HG03103 (cell line): ENCODE measurements around the gene SRSF2.
"Not testable (repeated sequence)": the region's sequence is repeated elsewhere in the genome, so short reads cannot be mapped to it uniquely, and the experiment has no call there.

ENCODE experiments used
- ATAC-seq: cut with Tn5 transposase; IDR thresholded peaks from one replicate; pipeline ENCODE4 v1.9.1; 2021; ENCODE audit warnings: low read depth; ENCODE audit not compliant: unreplicated experiment

SRSF2 gene

DNA sequence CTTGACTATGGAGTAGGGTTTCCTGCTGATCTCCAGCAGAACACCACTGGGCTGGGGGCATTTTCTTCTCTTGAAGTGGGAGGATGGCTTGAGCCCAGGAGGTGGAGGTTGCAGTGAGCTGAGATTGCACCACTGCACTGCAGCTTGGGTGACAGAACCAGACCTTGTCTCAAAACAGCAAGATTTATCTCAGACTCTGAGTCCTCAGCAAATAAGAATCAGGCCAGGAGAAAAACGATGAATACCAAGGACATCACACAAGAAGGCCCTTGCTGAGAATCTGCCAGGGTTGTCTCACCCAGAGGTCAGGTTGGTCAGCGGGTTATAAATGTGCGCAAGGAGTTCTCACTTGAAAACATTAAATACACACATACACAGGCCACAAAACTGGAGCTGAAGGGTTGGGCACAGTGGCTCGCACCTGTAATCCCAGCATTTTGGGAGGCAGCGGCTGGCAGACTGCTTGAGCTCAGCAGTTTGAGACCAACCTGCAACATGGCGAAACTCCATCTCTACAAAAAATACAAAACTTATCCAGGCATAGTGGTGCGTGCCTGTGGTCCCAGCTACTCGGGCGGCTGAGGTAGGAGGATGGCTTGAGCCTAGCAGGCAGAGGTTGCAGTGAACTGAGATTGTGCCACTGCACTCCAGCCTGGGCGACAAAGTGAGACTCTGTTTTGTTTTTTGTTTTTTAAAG lies 34.0 kb downstream of the SRSF2 start:
- no peak for ATAC-seq

DNA sequence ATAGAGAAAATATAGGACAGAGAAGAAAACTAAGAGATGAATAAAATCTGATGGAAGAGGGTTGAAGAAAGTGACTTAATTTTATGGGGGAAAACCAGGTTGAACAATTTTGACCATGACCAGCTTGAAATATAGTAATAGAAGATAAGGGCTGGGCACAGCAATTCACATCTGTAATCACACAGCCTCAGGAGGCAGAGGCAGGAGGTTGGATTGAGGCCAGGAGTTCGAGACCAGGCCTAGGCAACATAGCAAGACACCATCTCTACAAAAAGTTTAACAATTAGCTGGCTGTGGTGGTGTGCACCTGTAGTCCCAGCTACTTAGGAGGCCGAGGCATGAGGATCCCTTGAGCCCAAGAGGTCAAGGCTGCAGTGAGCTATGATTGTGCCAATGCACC lies 35.1 kb downstream of the SRSF2 start:
- no peak for ATAC-seq

DNA sequence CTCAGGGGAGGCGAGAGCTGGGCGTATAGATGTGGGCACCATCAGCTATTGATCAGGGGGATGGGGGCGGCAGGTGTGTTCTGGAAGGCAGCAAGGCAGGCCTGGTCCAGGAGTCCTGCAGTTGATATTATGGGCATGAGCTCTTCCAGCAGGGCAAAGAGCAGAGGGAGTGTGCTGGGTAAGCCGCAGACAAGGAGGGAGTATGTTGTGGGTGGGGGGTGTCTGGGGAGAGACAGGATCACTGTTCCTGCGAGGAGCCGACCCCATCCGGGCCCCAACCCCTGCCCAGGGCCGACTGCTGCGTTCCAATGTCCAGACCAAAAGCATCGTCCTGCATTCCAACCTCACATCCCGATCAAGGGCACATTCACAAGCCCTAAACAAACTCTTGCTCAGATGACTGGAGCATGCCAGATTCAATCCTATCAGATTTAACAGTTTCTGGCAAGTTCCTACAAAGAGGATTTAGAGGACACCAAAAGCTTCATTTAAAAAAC lies 35.6 kb downstream of the SRSF2 start:
- ATAC-seq, result no peak

DNA sequence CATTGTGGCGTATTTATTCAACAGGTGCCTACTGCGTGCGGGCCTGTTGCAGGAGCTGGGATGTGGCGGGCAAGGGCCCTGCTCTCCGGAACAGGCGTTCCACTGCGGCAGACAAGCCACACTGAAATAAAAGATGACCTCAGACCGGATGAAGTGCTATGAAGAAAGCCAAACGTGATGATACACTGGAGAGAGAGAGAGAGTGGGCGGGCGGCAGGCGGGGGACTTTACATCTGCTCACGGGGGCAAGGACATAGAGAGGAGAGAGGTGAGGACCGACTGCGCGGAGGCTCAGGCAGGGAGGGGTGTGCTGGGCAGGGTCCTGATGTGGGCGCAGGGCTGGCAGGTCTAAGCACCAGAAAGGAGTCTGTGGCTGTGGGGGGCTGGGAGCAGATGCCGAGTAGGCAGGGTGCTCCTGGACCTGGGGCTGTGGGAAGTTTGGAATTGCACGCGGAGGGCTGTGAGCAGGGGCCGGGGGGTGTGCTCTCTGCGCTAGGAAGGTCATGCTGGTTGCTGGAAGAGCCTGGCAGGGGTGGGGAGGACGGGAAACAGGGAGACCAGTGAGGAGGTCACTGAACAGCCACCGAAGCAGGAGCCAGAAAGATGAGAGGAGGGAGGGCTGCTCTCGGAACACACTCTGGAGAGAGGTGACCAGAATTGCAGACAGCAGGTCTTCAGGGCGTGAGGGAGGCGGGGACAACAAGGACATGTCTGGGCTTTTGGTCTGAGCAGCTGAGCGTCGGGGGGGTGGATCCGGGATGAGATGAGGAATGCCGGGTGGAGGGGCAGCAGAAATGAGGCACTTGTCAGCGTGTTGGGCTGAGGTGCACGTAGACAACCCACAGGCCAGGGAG lies 36.3 kb downstream of the SRSF2 start:
- no peak for ATAC-seq

DNA sequence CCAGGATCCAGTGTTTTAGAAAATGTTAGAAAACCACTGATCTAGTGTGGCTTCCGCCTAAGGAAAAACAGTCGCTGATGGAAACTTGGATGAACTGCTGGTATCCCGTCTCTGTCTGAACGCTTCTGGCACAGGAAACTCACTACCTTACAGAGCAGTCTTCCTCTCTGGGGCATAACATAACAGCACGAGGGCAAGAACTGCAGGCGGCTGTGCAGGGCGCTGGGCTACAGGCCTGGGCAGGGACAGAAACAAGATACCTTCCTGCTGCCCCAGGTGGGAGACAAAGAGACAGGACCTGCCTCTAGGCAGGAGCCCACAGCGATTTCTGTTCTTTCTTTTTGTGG lies 36.9 kb downstream of the SRSF2 start:
- ATAC-seq, result no peak

DNA sequence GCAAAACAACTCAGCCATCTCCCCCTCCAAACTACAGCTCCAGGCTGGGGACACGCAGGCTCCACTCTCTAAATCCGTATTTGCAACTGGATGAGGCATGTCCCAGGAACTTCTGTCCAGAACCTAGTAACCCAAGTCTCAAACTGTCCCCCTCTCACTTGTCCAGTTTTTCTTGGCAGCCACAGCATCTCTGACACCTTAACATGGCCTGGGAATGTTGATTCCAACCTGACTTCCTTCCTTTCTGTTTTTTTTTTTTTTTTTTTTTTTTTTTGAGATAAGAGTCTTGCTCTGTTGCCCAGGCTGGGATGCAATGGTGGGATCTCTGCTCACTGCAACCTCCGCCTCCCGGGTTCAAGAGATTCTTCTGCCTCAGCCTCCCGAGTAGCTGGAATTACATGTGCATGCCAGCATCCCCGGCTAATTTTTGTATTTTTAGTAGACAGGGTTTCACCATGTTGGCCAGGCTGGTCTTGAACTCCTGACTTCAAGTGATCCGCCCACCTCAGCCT lies 38.6 kb downstream of the SRSF2 start:
- not testable (repeated sequence) for ATAC-seq

DNA sequence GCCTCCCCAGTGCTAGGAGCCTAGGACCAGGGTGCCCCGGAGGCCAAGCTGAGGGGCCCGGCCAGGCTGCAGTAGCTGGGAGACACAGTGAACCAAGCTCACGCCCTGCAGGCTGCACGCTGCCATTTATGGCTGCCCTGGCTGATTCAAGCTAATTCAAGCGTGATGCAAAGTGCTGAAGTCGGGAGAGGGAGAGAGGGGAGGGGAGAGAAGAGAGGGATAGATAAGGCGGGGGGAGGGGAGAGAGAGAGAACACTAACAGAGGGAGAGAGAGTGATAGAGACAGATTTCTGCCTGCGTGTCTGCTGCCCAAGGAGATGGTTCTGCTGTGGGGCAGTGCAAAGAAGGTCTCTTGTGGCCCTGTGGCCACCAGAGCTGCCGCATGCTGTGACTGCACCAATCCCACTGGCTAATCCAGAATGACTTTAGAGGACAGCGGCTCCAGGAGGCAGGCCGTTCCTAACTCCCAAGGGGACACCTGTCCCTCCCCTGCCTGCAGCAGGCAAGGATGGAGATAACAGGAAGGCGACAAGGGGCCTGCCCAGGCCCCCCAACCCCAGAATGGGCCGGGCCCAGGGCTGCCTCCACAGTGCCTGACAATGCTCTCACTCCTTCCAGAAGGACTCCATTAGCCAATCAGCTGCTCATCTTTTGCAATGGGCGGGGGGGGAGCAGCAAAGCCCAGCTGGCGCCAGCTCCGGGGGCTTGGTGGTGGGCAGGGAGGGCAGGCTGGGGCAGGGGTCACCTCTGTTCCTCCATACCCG lies 39.2 kb downstream of the SRSF2 start:
- ATAC-seq, result no peak

DNA sequence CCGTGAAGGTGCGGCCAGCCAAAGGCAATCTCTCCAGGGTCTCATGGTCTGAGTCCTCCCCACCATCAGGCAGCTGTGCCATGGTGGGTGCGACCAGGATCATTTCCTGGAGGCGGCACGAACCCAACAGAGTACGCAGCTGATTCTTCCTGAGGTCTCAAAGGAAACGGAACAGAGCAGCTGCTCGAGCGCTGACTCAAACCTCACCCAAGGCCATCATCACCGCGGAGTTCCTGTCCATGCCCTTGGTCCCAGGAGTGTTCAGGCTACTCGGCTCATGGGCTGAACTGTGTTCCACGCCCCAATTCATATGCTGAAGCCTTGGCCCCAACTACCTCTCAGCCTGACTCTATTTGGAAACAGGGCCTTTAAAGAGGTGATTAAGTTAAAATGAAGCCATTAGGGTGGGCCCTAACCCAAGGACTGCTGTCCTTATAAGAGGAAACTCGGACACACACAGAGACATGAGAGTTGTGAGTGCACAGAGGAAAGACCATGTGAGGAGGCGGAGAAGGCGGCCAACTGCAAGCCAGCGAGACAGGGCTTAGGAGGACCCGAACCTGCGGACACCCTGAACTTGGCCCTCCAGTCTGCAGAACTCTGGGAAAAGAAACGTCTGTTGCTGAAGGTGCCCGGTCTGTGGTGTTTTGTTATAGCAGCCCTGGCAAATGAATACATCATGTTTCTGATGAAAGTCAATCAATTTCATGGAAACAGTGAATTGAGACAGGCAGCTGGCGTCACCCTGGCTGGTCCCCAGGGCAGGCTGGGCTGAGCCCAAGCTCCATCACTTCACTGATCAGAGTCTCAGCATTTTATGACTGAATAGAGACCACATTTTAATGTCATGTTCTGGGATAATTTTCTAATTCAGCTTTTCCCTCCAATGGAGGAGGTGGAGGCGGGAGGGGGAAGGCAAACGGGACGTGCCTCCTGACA lies 40.1 kb downstream of the SRSF2 start:
- no peak for ATAC-seq

DNA sequence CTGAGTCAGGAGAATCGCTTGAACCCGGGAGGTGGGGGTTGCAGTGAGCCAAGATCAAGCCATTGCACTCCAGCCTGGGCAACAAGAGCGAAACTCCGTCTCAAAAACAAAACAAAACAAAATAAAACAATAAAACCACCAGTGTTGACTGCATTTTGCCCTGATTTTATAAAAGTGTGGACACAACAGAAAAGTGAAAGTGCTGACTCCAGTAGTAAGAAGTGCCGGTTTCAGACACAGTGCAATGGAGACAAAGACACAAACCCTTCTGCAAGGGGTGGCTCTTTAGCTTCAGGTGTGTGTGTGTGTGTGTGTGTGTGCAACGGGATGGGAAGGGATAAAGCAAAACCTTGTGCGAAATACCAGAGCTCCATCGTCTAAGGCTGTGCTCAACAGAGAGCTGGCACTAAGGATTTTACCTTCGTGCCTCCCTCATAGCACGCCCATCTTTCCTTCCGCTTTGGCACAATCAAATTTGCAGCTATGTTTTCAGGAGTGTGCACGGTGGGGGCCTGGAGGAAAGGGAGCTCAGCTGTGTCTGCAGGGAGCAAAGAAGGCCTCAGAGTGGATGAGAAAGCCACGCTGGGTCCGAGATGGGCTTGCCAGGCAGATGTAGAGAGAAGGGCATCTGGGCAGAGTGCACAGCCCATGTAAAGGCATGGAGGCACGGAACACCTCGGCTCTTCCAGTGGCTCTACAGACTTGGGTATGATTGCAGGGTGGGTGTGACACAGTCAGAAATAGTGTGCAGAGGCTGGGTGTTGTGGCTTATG lies 41.9 kb downstream of the SRSF2 start:
- ATAC-seq, result no peak

DNA sequence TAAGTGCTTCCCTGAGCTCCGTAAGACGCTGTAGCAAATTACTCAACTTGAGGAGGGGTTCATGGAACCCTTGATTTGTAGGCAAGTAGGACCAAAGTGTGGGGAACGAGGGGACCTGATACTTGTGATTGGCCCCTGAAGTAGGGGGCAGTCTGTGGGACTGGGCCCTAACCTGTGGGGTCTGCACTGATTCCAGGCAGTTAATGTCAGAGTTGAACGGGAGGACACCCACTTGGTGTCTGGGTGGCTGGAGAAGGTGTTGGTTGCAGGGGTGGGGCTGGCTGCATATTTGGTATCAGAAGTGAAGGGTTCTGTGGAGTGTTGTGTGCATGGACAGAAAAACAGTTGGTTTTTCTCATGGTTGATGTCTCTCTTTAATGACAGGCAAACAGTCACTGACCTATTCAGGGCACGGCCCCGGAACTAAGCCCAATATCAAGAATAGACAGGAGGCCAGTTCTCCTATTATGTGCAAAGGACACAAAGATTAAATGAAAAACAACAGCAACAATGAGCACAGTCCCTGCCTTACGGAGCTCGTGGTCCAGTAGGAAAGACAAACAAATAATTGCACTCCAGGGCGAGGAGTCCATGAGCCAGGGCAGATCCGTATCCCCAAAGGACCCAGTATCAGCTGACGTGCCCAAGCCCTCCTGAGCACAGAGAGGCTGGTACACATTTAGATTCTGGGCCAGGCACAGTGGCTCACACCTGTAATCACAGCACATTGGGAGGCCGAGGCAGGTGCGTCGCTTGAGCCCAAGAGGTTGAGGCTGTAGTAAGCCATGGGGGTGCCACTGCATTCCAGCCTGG lies 45.5 kb downstream of the SRSF2 start:
- ATAC-seq, result no peak

DNA sequence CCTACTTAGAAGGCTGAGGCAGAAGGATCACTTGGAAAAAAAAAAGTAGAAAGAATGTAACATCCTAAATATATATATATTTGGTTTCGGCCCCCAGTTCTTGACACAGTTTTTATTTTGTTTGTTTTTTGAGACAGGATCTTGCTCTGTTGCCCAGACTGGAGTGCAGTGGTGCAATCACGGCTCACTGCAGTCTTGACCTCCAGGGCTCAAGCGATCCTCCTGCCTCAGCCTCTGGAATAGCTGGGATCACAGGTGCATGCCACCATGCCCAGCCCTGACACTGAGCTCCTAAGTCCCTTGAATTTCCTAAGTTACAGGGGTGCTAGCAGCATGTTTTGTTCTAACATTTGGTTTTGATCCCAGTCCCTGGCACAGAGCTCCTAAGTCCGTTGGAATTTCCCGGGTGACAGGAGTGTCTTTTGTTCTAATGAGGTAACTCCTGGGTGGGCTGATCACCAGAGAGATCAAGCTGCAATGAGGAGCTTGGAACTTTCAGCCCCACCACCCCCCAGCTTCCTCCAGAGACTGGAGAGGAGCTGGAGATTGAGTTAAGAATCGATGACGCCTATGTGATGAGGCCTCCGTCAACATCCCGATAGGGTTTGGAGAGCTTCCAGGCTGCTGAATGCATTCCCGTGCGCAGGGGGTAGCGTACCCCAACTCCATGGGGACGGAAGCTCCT lies 46.4 kb downstream of the SRSF2 start:
- ATAC-seq, result no peak

DNA sequence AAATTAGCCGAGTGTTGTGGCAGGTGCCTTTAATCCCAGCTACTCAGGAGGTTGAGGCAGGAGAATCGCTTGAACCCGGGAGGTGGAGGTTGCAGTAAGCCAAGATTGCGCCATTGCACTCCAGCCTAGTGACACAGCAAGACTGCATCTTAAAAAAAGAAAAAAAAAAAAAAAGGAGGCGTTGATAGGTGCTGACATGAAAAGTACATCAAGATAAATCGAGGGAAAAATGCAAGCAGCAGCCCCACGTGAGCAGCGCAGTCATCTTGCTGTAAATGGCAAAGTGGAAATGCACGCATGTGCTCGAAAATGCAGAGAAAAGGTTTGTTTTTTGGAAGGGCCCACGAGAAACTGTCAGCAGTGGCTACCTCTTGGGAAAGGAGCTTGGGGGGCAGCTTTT lies 47.3 kb downstream of the SRSF2 start:
- no peak for ATAC-seq

DNA sequence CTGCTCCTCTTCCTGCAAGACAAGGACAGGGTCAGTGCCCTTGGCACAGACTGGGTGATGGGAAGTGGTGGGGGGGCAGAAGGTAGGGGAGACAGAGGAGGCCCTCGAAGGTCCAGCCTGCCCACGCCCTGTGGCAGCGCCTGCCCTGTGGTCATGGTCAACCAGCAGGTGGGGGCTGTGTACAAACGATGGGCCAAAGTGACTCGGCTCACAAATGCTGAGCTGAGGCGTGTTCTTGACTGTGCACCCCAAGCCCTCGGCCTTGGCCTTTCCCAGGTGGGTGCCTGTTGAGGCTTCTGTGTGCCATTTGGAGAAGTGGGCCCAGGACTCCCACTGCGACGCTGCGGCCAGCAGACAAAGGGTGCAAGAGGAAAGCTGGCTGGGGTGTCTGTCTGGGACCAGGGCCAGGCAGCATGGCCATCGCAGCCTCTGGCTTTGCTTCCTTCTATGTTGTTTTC lies 48.9 kb downstream of the SRSF2 start:
- no peak for ATAC-seq

DNA sequence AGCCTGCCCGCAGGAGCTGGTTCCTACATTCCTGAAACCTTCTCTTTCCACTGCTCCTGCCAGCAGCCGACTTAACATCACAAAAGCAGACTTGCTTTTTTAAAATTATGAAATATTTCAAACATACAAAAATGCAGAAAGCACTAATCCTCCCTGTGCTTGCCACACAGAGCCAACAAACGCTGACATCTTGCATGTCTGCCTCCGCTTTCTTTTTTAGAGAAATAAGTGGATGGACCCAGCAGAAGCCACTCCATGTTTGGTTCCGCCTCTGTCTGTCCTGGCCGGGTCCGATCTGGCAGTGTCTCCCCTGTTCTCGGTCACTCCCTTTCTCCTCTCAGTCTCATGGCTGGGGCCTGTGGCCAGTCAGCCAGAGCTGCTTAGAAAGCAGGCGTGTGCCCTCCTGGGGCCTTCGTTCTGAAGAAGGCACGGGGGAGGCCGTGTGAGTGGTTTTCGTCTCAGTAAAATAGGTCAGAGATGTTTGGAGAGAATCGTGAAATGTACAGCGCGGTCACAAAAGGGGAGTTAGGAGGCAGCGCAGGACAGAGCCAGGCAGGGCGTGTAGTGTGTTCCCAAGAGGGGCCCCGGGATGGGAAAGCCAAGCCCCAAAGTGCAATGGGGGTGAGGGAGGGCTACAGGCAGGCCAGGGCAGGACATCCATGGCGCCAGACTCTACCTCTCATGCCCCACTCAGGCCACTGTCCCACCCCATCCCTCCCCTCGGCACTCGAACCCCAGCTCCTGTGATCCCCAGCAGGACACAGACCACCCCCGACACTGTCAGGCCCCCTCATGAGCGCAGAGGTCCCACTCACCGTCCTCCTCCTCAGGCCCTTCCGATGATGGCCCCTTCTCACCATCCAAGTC lies 49.6 kb downstream of the SRSF2 start:
- no peak for ATAC-seq

DNA sequence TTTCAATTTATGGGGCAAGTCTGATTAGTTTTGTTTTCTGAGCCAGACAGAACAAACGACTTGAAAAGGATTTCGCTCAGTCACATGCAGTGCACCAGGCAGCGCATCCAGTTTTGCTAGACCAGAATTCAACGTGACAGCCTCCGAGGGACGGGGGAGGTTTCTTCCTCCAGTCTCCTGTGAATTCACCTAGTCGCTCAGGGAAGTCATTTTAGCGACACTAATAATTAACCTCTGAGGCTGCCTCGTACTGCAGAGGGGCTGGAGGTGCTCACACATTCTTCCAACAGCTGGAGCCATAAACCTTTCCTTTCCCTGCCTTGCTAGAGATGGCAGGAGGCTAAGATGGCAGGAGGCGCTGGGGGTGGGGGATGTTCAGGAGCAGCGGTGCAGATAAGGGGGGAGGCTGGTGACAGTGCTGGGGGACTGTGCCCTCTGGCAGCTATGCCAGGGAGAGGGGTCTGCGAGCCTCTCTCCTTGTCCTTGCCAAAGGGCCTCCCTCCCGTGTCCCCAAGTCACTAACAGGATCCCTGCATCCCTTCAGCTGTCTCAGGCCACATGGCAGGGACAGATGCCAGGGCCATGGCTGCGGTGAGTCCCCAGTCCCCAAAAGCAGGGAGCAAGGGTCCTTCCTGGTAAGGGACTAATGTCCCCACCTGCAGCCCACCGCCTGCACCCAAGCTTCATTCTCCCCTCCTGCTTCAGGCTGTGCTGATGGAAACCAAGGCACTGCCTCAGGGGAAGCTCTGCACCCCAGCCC lies 50.4 kb downstream of the SRSF2 start:
- ATAC-seq, result no peak

DNA sequence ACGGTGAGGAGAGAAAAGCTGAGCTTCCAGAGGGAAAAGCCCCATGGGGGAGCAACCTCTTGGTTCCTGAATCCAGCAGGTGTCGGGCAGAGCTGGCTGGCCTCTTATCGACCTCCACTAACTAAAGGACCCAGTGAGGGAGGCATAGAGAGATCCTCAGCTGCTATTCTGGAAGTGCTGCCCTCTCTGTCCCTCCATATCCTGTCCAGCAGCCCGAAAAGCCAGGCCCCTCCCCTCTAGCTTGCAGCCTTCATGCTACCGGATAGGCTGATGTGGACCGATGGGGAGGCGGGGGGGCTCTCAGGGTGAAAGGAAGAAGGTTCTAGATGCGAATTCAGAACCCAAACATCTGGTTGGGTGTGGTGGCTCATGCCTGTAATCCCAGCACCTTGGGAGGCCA lies 51.3 kb downstream of the SRSF2 start:
- ATAC-seq, result no peak
